Loucy (cell line): ENCODE results near the gene PIGT.
A peak's percentile ranks its signal among the peaks of the same experiment; 100 is the strongest.

ENCODE experiments used
- H2AFZ ChIP-seq: fragments of 200-600 bp; sonication (generic); 2 replicates; pipeline ENCODE4 v1.6.0; 2016; ENCODE audit warnings: antibody characterized with exemption, mild to moderate bottlenecking, low read length, moderate library complexity
- H3F3A ChIP-seq: fragments of 200-600 bp; 2 replicates; pipeline ENCODE4 v1.6.0; 2016; ENCODE audit warnings: antibody characterized with exemption, low read depth, mild to moderate bottlenecking
- H3K27me3 ChIP-seq: fragments of 200-600 bp; sonication (generic); 2 replicates; pipeline ENCODE4 v1.6.1; 2014; ENCODE audit warnings: low read length, mild to moderate bottlenecking; ENCODE audit not compliant: insufficient read depth, poor library complexity, severe bottlenecking
- H3K36me3 ChIP-seq: fragments of 200-600 bp; sonication (generic); 2 replicates; pipeline ENCODE4 v1.6.1; 2016; ENCODE audit warnings: low read length; ENCODE audit not compliant: insufficient read depth
- H3K4me1 ChIP-seq: fragments of 200-600 bp; sonication (generic); 2 replicates; pipeline ENCODE4 v1.5.1; 2014; ENCODE audit warnings: low read length, mild to moderate bottlenecking; ENCODE audit not compliant: insufficient read depth, poor library complexity, severe bottlenecking
- H3K4me2 ChIP-seq: fragments of 200-600 bp; sonication (generic); 2 replicates; pipeline ENCODE4 v1.6.0; 2014; ENCODE audit warnings: antibody characterized with exemption, low read length, low read depth, mild to moderate bottlenecking; ENCODE audit not compliant: poor library complexity, severe bottlenecking
- H3K4me3 ChIP-seq: fragments of 200-600 bp; sonication (generic); 2 replicates; pipeline ENCODE4 v1.5.1; 2014; ENCODE audit warnings: low read length, mild to moderate bottlenecking, mixed read lengths; ENCODE audit not compliant: poor library complexity, severe bottlenecking
- H3K79me2 ChIP-seq: fragments of 200-600 bp; sonication (generic); 2 replicates; pipeline ENCODE4 v1.6.1; 2014; ENCODE audit warnings: low read length; ENCODE audit not compliant: insufficient read depth
- H3K9ac ChIP-seq: fragments of 200-600 bp; sonication (generic); 2 replicates; pipeline ENCODE4 v1.6.0; 2014; ENCODE audit warnings: mild to moderate bottlenecking, low read depth, low read length, moderate library complexity; ENCODE audit not compliant: poor library complexity, severe bottlenecking
- H3K9me2 ChIP-seq: fragments of 200-600 bp; sonication (generic); replicated peaks from 2 replicates; pipeline ENCODE4 v1.6.1; 2016; ENCODE audit warnings: low read depth, low read length, mixed read lengths
- H3K9me3 ChIP-seq: fragments of 200-600 bp; sonication (generic); 2 replicates; pipeline ENCODE4 v1.6.1; 2014; ENCODE audit warnings: mild to moderate bottlenecking, antibody characterized with exemption, low read length, low read depth; ENCODE audit not compliant: insufficient read depth
- H4K20me1 ChIP-seq: fragments of 200-600 bp; sonication (generic); 2 replicates; pipeline ENCODE4 v1.6.0; 2014; ENCODE audit warnings: antibody characterized with exemption, low read length, mild to moderate bottlenecking; ENCODE audit not compliant: insufficient read depth, poor library complexity, severe bottlenecking
- CTCF ChIP-seq: fragments of 200-600 bp; sonication (generic); conservative IDR thresholded peaks from 2 replicates; pipeline ENCODE4 v1.5.1; 2014; ENCODE audit warnings: mild to moderate bottlenecking, antibody characterized with exemption, low read length
- EZH2phosphoT487 ChIP-seq: fragments of 200-600 bp; IDR thresholded peaks from 2 replicates; pipeline ENCODE4 v1.6.1; 2018; ENCODE audit warnings: antibody characterized with exemption, mild to moderate bottlenecking, moderate library complexity, borderline replicate concordance

Gene PIGT

GRCh38 chr20:45429618-45430017, 13.7 kb downstream of the PIGT start:
- no peak overlapping the region for H3K4me3 ChIP-seq
- no peaks in the 10 kb centered on the region for H3K9me3 ChIP-seq
- H3K4me2 ChIP-seq = no peak overlapping the region
- peaks cover 26% of the 10 kb centered on the region for H3K4me1 ChIP-seq
- TF ChIP-seq CTCF (no peak), EZH2phosphoT487 (no peak)
- H2AFZ ChIP-seq = no peak overlapping the region
- H3K9ac ChIP-seq = no peak overlapping the region
- no peaks in the 10 kb centered on the region for H3F3A ChIP-seq
- H3K79me2 ChIP-seq = no peaks in the 10 kb centered on the region
- peaks cover 11% of the 10 kb centered on the region; the same call in 1 of the 2 replicates for H3K36me3 ChIP-seq
- no peaks in the 10 kb centered on the region for H3K9me2 ChIP-seq
- no peaks in the 10 kb centered on the region for H3K27me3 ChIP-seq
- H4K20me1 ChIP-seq = no peaks in the 10 kb centered on the region

- H4K20me1 ChIP-seq = no peaks in the 10 kb centered on the region
- H3F3A ChIP-seq = no peaks in the 10 kb centered on the region
- H3K27me3 ChIP-seq = no peaks in the 10 kb centered on the region
- peak overlapping the region; percentile 57 for H3K4me3 ChIP-seq
- no peaks in the 10 kb centered on the region for H3K9me2 ChIP-seq
- H2AFZ ChIP-seq = peak overlapping the region; percentile 37
- no peaks in the 10 kb centered on the region for H3K9me3 ChIP-seq
- no peaks in the 10 kb centered on the region for H3K79me2 ChIP-seq
- peak overlapping the region; percentile 67 for H3K4me2 ChIP-seq
- no peak for TF ChIP-seq EZH2phosphoT487
- no peak for TF ChIP-seq CTCF
- H3K4me1 ChIP-seq = peaks cover 34% of the 10 kb centered on the region
- H3K9ac ChIP-seq = peak overlapping the region; percentile 59
- H3K36me3 ChIP-seq = no peaks in the 10 kb centered on the region
Observed at GRCh38 chr20:45432294-45432693, 16.4 kb downstream of the PIGT start.

GRCh38 chr20:45433316-45433715, 17.4 kb downstream of the PIGT start:
- no peak overlapping the region for H3K4me3 ChIP-seq
- H3K27me3 ChIP-seq = no peaks in the 10 kb centered on the region
- H4K20me1 ChIP-seq = no peaks in the 10 kb centered on the region
- H2AFZ ChIP-seq = no peak overlapping the region
- H3K9me3 ChIP-seq = no peaks in the 10 kb centered on the region
- peak overlapping the region; percentile 67 for H3K4me2 ChIP-seq
- H3K79me2 ChIP-seq = no peaks in the 10 kb centered on the region
- no peak overlapping the region for H3K9ac ChIP-seq
- no peaks in the 10 kb centered on the region for H3K9me2 ChIP-seq
- no peaks in the 10 kb centered on the region for H3K36me3 ChIP-seq
- no peak for TF ChIP-seq EZH2phosphoT487
- no peak for TF ChIP-seq CTCF
- no peaks in the 10 kb centered on the region for H3F3A ChIP-seq
- H3K4me1 ChIP-seq = peaks cover 34% of the 10 kb centered on the region
